H9 (cell line): ENCODE measurements around the gene MGME1. TPM values are rescaled to one million over a fixed set of nuclear protein-coding genes. Genes with fewer than 3 reads are reported as not detected.

Experiments
- DNase-seq: peaks from one replicate; pipeline ENCODE4 v3.0.0-alpha.2; 2017
- H2AFZ ChIP-seq: one replicate; pipeline ENCODE4 v1.6.1; 2013; ENCODE audit warnings: mild to moderate bottlenecking, low read length, control low read depth, moderate library complexity
- H2AK5ac ChIP-seq: 2 replicates; pipeline ENCODE4 v1.6.1; 2013; ENCODE audit warnings: low read length, control low read depth, mixed read lengths; ENCODE audit not compliant: insufficient read length
- H2BK120ac ChIP-seq: one replicate; pipeline ENCODE4 v1.6.1; 2013; ENCODE audit warnings: low read depth, mild to moderate bottlenecking, low read length, control low read depth, inconsistent platforms; ENCODE audit not compliant: poor library complexity, severe bottlenecking
- H2BK12ac ChIP-seq: 2 replicates; pipeline ENCODE4 v1.6.1; 2013; ENCODE audit warnings: low read length, control low read depth, mixed read lengths, low read depth; ENCODE audit not compliant: insufficient read length
- H2BK15ac ChIP-seq: 2 replicates; pipeline ENCODE4 v1.6.1; 2013; ENCODE audit warnings: low read depth, low read length, control low read depth
- H2BK20ac ChIP-seq: one replicate; pipeline ENCODE4 v1.6.1; 2013; ENCODE audit warnings: low read depth, mild to moderate bottlenecking, low read length, control low read depth, inconsistent platforms; ENCODE audit not compliant: poor library complexity, severe bottlenecking
- H2BK5ac ChIP-seq: 2 replicates; pipeline ENCODE4 v1.6.1; 2013; ENCODE audit warnings: low read length, control low read depth, mixed read lengths; ENCODE audit not compliant: insufficient read length
- H3K14ac ChIP-seq: 2 replicates; pipeline ENCODE4 v1.6.1; 2013; ENCODE audit warnings: low read length, control low read depth; ENCODE audit not compliant: insufficient read depth
- H3K18ac ChIP-seq: 2 replicates; pipeline ENCODE4 v1.6.1; 2013; ENCODE audit warnings: low read depth, mild to moderate bottlenecking, mixed read lengths, low read length, control low read depth; ENCODE audit not compliant: insufficient read length
- H3K23ac ChIP-seq: 2 replicates; pipeline ENCODE4 v1.6.1; 2013; ENCODE audit warnings: low read length, control low read depth, mixed read lengths, low read depth; ENCODE audit not compliant: insufficient read length
- H3K23me2 ChIP-seq: 2 replicates; pipeline ENCODE4 v1.6.1; 2013; ENCODE audit warnings: low read depth, mild to moderate bottlenecking, mixed read lengths, low read length, control low read depth; ENCODE audit not compliant: insufficient read length, poor library complexity, severe bottlenecking
- H3K27ac ChIP-seq: 2 replicates; pipeline ENCODE4 v1.5.1; 2013; ENCODE audit warnings: low read length, control low read depth, mixed read lengths, low read depth; ENCODE audit not compliant: insufficient read length
- H3K27me3 ChIP-seq: 2 replicates; pipeline ENCODE4 v1.6.1; 2013; ENCODE audit warnings: low read length, control low read depth, inconsistent platforms; ENCODE audit not compliant: insufficient read depth
- H3K4ac ChIP-seq: 2 replicates; pipeline ENCODE4 v1.6.1; 2013; ENCODE audit warnings: low read depth, mild to moderate bottlenecking, control low read depth, inconsistent platforms, low read length, moderate library complexity
- H3K4me1 ChIP-seq: 2 replicates; pipeline ENCODE4 v1.6.1; 2013; ENCODE audit warnings: low read length, control low read depth, inconsistent platforms; ENCODE audit not compliant: insufficient read depth
- H3K4me2 ChIP-seq: 2 replicates; pipeline ENCODE4 v1.6.1; 2013; ENCODE audit warnings: low read length, control low read depth, mixed read lengths; ENCODE audit not compliant: insufficient read length, insufficient read depth
- H3K56ac ChIP-seq: 2 replicates; pipeline ENCODE4 v1.6.1; 2013; ENCODE audit warnings: low read depth, mild to moderate bottlenecking, mixed read lengths, low read length, control low read depth; ENCODE audit not compliant: insufficient read length
- H3K79me1 ChIP-seq: 2 replicates; pipeline ENCODE4 v1.6.1; 2013; ENCODE audit warnings: low read depth, mild to moderate bottlenecking, moderate library complexity, low read length, control low read depth, inconsistent platforms; ENCODE audit not compliant: insufficient read depth, poor library complexity, severe bottlenecking
- H3K79me2 ChIP-seq: 2 replicates; pipeline ENCODE4 v1.6.1; 2013; ENCODE audit warnings: low read length, control low read depth, inconsistent platforms; ENCODE audit not compliant: insufficient read depth
- H3K9ac ChIP-seq: 2 replicates; pipeline ENCODE4 v1.6.1; 2013; ENCODE audit warnings: low read length, control low read depth, mixed read lengths; ENCODE audit not compliant: insufficient read length; ENCODE audit errors: extremely low read depth
- H3K9me3 ChIP-seq: one replicate; pipeline ENCODE4 v1.6.1; 2013; ENCODE audit warnings: low read depth, low read length, inconsistent platforms; ENCODE audit not compliant: control insufficient read depth
- H3T11ph ChIP-seq: one replicate; pipeline ENCODE4 v1.6.1; 2013; ENCODE audit warnings: mild to moderate bottlenecking, low read length, control low read depth, inconsistent platforms
- H4K20me1 ChIP-seq: one replicate; pipeline ENCODE4 v1.6.1; 2013; ENCODE audit not compliant: control insufficient read depth, insufficient read length, insufficient read depth
- H4K5ac ChIP-seq: 2 replicates; pipeline ENCODE4 v1.6.1; 2013; ENCODE audit warnings: low read depth, mild to moderate bottlenecking, mixed read lengths, low read length, control low read depth; ENCODE audit not compliant: insufficient read length
- H4K8ac ChIP-seq: replicated peaks from 2 replicates; pipeline ENCODE4 v1.6.1; 2013; ENCODE audit warnings: low read length, control low read depth, mixed read lengths, low read depth; ENCODE audit not compliant: insufficient read length
- H4K91ac ChIP-seq: 2 replicates; pipeline ENCODE4 v1.6.1; 2013; ENCODE audit warnings: low read depth, mild to moderate bottlenecking, moderate library complexity, mixed read lengths, low read length, control low read depth; ENCODE audit not compliant: insufficient read length
- H3K27ac Mint-ChIP-seq, 3 experiments: 2 replicates in 2 of 3; 3 replicates in 1 of 3; pipeline ENCODE4 v1.8.0; 2020 to 2021; ENCODE audit warnings: mixed read lengths in 3 of 3, mild to moderate bottlenecking in 1 of 3, moderate library complexity in 1 of 3
- H3K27me3 Mint-ChIP-seq: 2 replicates; pipeline ENCODE4 v1.8.0; 2021; ENCODE audit warnings: low read depth, mild to moderate bottlenecking, moderate library complexity, mixed read lengths
- H3K36me3 Mint-ChIP-seq, 3 experiments: 2 replicates in 2 of 3; 3 replicates in 1 of 3; pipeline ENCODE4 v1.8.0; 2020 to 2021; ENCODE audit warnings: low read depth in 3 of 3, mixed read lengths in 3 of 3; ENCODE audit not compliant: insufficient read depth in 1 of 3
- H3K4me1 Mint-ChIP-seq, 2 experiments: 2 replicates each; pipeline ENCODE4 v1.8.0; 2020; ENCODE audit warnings: mixed read lengths in 2 of 2
- H3K4me3 Mint-ChIP-seq, 2 experiments: 2 replicates in 1 of 2; 3 replicates in 1 of 2; pipeline ENCODE4 v1.8.0; 2020 to 2021; ENCODE audit warnings: mild to moderate bottlenecking in 2 of 2, mixed read lengths in 2 of 2, moderate library complexity in 1 of 2
- H3K9me3 Mint-ChIP-seq, 2 experiments: 2 replicates in 1 of 2; 3 replicates in 1 of 2; pipeline ENCODE4 v1.8.0; 2020; ENCODE audit warnings: mild to moderate bottlenecking in 2 of 2, mixed read lengths in 2 of 2, moderate library complexity in 1 of 2
- CTCF ChIP-seq: fragments of 200-600 bp; sonication (generic); conservative IDR thresholded peaks from 3 replicates; pipeline ENCODE4 v1.8.0; 2021; ENCODE audit warnings: antibody characterized with exemption, mild to moderate bottlenecking
- WGBS: extraction: QIAGEN DNeasy Blood & Tissue Kit; methylation state at CpG from one replicate; pipeline ENCODE4 v1.1.7; 2013; ENCODE audit warnings: missing lambda C conversion rate, low lambda C conversion rate, mixed read lengths; ENCODE audit not compliant: insufficient read length; ENCODE audit errors: extremely low coverage; 5-methylcytosine and 5-hydroxymethylcytosine counted together
- total RNA-seq: library from RNA; stranded (reverse); gene quantifications from 2 replicates; pipeline ENCODE4 v1.2.1, GENCODE V29; 2021

Gene MGME1
- total RNA-seq, 1 experiment from 2014 or later = 48.9 TPM

- H3K23me2 ChIP-seq = no peaks in the 10 kb centered on the region
- no peak overlapping the region for H3K23ac ChIP-seq
- Mint-ChIP-seq H3K36me3 (peaks cover 0 to 2% (median 0%) of the 10 kb centered on the region in 3 experiments; a peak in 2 of 7 replicates), H3K4me1 (peaks cover 40 to 41% of the 10 kb centered on the region in 2 experiments), H3K4me3 (no peak overlapping the region), H3K9me3 (peaks cover 4% of the 10 kb centered on the region in 2 experiments; a peak in 1 of 5 replicates), H3K27ac (no peak overlapping the region), H3K27me3 (peaks cover 43% of the 10 kb centered on the region)
- H3K4me2 ChIP-seq = no peak overlapping the region
- no peak overlapping the region for H2BK12ac ChIP-seq
- H3K27ac ChIP-seq = no peak overlapping the region
- no CpG with 5 or more reads among the region's 5 CpGs for WGBS
- H2AFZ ChIP-seq = no peak overlapping the region
- no peaks in the 10 kb centered on the region for H3K9me3 ChIP-seq
- no peak overlapping the region for H2BK5ac ChIP-seq
- no peak for DNase-seq
- peaks cover 2% of the 10 kb centered on the region for H4K20me1 ChIP-seq
- no peak overlapping the region for H4K91ac ChIP-seq
- no peak overlapping the region for H4K8ac ChIP-seq
- no peaks in the 10 kb centered on the region for H3K4me1 ChIP-seq
- H2AK5ac ChIP-seq = no peak overlapping the region
- TF ChIP-seq CTCF = no peak
- H3K79me2 ChIP-seq = no peaks in the 10 kb centered on the region
- H2BK120ac ChIP-seq = no peak overlapping the region
- H3K14ac ChIP-seq = no peak overlapping the region
- H3K79me1 ChIP-seq = no peaks in the 10 kb centered on the region
- H2BK20ac ChIP-seq = no peak overlapping the region
- H3K56ac ChIP-seq = no peak overlapping the region
- H4K5ac ChIP-seq = no peak overlapping the region
- no peak overlapping the region for H3K4ac ChIP-seq
- H3K18ac ChIP-seq = no peak overlapping the region
- H3K9ac ChIP-seq = no peak overlapping the region
- no peak overlapping the region for H2BK15ac ChIP-seq
- no peak overlapping the region for H3T11ph ChIP-seq
- H3K27me3 ChIP-seq = no peaks in the 10 kb centered on the region; the same call in 1 of the 2 replicates
Observed at GRCh38 chr20:17932396-17932795, 36.4 kb upstream of the MGME1 start.
